ENCODE results near the gene C19orf44. TPM values are rescaled to one million over a fixed set of nuclear protein-coding genes. Genes with fewer than 3 reads are reported as not detected.

The C19orf44 gene
- total RNA-seq, 1 donor from 2014 or later = 11.2 TPM

DNA sequence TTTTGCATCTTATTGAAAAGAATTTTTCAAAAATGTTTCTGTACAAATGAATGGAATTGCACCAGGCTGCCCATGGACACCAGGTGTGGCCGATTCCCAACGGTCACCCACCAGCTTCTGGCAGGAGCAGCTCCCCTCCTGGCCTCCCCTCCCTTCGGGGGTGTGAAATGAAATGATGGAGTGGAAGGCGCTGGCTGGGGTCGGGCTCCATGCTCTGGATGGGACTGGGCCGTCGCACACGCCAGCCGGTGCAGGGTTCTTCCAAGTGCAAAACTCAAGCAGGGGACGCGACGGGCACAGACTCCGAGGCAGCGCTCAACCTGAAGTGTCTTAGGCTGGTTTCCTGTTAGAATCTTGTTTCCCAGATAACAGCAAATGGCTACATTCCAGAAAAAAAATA, 21.9 kb downstream of the C19orf44 start:
- no peak for DNase-seq (ENCODE audit: low spot score)

DNA sequence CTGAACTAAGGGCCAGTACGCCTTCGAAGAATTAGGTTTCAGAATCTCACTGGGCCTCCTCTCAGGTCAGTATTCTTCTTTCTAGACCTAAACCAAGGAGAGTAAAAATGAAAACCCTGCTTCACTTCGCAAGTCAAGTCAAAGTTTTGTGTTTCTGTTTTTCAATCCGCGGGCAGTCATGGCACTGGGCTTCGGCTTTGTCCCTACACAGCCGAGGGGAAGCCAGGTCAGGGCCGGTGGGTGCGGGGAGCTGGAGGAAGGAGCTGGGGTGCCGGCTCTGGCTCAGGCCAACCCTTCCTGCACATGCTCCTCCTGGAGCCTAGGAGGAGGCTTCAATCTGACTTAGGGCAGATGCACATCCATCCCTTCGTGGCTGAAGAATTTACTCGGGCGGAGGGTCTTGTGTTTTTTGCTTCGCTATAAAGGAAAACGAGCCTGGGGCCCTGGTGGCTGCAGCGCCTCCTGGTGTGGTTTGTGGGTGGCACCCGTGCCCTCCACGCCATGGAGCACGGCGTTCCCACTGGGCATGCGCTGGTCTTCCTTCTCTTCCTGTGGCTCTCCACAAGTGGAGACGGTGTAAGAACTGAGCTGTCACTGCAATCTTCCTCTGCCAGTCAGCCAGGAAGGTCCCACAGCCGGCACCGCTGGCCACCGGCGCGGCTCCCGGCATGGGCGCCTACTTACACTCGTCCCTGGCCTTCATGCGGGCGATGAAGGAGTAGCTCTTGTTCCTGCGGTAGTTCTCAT, 22.5 kb downstream of the C19orf44 start:
- no peak for DNase-seq (ENCODE audit: low spot score)

GRCh38 chr19:16519230-16519687, 23.1 kb downstream of the C19orf44 start:
- DNase-seq (ENCODE audit: low spot score) = no peak

DNA sequence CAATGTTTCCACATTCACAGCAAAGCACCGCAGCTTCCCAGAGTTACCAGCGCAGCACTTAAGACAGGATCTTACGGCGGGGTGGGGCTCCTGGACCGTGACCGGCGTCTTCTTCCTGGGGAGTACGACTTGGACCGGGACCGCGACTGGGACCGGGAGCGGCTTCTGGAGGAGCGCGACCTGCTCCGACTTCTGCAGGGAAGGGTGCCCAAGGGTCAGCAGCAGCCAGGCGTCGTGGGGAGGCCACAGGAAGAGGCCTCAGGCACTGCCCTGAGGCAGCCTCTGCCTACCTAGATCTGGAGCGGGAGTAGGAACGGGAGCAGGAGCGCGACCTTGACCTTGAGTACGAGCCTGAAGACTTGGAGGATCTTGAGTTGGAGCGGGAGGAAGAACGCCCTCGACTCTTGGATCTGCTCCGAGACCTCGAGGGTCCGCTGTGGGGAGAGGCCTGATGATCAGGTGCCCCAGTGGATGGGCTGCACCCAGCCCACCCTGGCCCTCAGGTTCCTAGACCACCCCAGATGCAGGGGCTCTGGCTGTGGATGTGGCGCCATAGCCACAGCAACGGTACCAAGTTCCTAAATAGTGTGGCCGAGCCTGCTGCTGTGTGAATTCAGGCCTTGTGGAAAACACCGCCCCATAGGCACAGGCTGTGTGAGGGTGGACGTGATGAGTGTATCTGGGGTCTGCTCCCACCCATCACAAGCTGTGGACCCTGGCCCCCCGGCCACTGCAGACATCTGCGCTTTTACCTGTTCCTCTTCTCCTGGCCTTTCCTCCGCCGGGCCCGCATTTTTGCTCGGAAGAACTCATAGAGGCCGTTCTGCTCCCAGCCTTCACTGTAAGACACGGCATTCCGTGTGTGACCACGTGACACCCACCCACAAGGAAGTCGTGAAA, 24.1 kb downstream of the C19orf44 start:
- no peak for DNase-seq (ENCODE audit: low spot score)

GRCh38 chr19:16520986-16521624, 24.9 kb downstream of the C19orf44 start:
- DNase-seq (ENCODE audit: low spot score) = no peak

- no peak for DNase-seq (ENCODE audit: low spot score)
Measured at GRCh38 chr19:16521715-16522289, 25.6 kb downstream of the C19orf44 start.

DNA sequence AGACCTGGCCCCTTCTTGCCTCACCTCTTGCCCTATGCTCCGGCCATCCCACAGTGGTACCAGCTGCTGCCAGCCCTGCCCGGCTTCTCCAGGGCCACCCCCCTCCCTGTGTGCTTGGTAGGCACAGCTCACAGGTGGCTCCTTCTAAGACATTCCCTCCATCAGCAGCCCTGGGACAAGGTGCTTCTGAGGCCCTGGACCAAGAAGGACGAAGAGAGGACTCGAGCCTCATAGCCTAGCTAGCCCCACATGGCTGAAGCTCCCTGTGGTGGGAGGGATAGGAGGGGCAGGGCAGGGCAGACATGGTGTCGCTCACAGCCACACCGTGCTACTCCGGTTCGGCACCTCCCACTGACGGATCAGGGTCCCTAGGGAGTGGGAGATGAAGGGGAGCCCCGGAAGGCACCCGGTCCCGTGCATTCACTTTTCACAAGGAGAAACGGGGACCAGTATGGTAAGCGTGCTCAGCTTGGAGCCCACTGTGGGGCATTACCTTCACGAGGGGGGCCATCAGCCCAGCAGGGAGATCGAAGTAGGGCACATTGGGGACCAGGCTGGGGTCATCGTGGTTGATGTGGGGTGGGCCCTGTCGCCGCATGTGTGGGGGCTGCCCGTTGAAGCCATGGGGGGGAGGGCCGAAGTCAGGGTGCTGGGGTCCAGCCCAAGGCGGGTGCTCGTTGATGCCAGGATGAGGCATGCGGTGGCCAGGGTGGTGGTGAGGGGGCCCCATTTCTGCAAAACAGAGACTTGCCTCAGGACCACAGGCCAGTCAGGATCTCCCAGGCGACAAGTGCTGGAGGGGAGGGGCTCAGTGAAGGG, 26.6 kb downstream of the C19orf44 start:
- no peak for DNase-seq (ENCODE audit: low spot score)

GRCh38 chr19:16524991-16525734, 29.0 kb downstream of the C19orf44 start:
- DNase-seq (ENCODE audit: low spot score) = no peak

- no peak for DNase-seq (ENCODE audit: low spot score)
Measured at GRCh38 chr19:16525751-16526481, 29.7 kb downstream of the C19orf44 start.

DNA sequence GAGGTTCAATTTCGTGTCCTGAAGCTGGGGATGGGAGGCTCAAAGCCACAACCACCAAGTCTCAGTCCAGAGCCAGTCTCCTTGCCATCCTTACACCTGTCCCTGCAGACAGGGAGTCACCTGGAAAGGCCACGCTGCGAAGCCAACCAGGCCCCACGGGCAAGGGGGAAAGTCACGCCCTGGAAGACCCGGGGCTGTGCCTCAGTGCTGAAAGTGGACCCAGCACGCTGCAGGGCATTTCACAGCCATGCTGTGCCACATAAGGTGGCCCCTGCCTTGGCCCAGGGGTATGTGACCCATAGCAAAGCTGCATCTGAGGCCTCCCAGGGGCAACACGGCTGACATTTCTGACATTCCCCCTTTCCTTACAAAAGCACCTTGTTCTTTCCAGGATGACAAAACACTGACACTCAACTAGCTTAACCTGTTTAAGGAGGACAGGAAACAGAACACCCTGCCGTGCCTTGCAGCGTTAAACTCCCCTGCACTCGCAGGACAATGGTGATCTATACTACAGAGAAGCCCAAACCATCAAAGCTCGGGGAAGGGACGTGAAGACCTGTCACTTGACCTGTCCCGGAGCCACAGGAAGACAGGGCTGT, 31.2 kb downstream of the C19orf44 start:
- DNase-seq (ENCODE audit: low spot score) = no peak

GRCh38 chr19:16527971-16528521, 31.9 kb downstream of the C19orf44 start:
- DNase-seq (ENCODE audit: low spot score) = no peak

- DNase-seq (ENCODE audit: low spot score) = no peak
Measured at GRCh38 chr19:16529466-16530144, 33.4 kb downstream of the C19orf44 start.

GRCh38 chr19:16530540-16531379, 34.6 kb downstream of the C19orf44 start:
- no peak for DNase-seq (ENCODE audit: low spot score)

GRCh38 chr19:16531380-16531669, 35.1 kb downstream of the C19orf44 start:
- no peak for DNase-seq (ENCODE audit: low spot score)

DNA sequence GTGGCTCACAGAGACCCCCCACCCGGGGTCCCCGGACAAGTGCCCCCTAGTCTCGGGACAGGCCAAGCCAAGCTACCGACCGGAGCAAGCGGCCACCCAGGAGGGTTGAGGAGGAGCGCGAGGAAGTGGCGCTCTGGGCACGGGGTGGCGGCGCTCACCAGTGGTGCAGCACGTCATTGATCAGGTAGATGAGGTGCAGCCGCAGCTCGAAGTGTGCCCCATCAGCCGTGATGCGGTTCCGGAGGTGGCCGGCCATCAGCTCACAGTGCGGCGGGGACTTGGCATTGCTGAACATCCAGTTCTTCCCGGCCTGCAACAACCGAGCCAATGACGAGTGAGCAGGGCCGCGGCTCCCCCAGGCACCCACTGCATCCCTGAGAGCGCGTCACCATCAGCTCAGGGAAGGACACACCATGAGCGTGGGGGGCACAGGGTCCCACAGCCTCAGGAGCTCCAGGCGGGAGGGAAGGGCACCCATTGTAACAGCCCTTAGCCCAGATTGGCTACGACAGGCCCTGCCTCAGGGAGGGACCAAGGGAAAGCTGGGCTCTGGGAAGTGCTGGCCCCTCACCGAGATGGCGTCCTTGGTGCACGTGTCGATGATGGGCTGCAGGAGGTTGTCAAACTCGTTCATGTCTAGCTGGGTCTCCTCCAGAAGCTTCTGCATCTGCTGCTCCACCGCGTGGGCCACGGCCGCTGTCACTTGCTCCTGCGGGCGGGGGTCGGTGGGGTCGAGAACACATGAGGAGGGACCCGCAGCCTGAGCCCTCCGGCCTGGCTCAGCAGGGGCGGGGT, 36.4 kb downstream of the C19orf44 start:
- DNase-seq (ENCODE audit: low spot score) = no peak

DNA sequence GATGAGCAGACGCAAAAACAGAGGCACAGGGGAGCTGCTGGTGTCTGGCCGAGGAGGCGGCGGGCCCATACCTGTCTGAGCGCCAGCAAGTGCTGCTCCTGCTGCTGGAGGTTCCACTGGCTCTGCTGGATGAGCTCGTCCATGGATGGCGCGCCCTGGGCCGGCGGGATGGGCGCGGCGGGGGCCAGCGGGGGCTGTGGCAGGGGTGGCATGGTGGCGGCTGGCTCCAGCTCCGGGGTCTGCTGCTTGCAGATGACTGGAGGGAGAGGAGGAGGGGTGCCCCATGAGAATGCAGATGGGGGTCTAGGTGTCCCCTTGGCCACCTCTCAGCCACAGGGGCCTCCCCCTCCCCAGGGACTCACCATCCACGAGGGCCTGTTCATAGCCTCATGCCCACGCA, 39.2 kb downstream of the C19orf44 start:
- no peak for DNase-seq (ENCODE audit: low spot score)

DNA sequence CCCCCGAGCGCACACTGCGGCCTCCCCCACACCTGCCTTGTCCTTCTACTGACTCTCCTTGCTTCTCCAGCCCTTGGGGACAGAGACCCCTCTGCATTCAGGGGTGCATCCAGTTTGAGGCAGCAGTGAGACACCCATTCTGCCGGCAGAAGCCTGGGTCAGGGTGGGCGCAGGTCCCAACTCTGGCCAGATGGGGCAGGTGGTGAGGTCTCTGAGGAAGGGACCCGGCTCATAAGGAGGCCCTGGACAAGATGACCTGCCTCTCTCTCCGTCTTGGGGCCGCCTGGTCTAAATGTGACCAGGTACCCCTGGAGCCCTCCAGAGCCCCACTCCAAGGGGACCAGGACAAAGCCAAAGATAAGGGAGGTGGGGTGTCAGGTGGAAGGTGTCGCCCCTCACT, 39.9 kb downstream of the C19orf44 start:
- no peak for DNase-seq (ENCODE audit: low spot score)

Measured in mucosa of gallbladder (tissue), 1 donor.